Breast epithelium (tissue), 4 donors: Measurements from ENCODE around the gene RSPH3. TPM values are rescaled to one million over a fixed set of nuclear protein-coding genes. Genes with fewer than 3 reads are reported as not detected.
A peak's percentile ranks its signal among the peaks of the same experiment; 100 is the strongest.

Experiments used
- DNase-seq, 2 donors: peaks; one replicate each; pipeline ENCODE4 v3.0.0-alpha.2; 2019; ENCODE audit warnings: low spot score in 2 of 2
- H3K27ac ChIP-seq, 2 donors: fragments of 200-600 bp; sonication (generic) in 1 of 2; one replicate each; pipeline ENCODE4 v1.5.1; 2016 to 2019; ENCODE audit warnings: mild to moderate bottlenecking in 1 of 2
- H3K27me3 ChIP-seq, 2 donors: fragments of 200-600 bp; sonication (generic) in 1 of 2; one replicate each; pipeline versions ENCODE4 v1.5.1 to v1.6.0; 2017 to 2019; ENCODE audit warnings: control low read depth in 1 of 2, mild to moderate bottlenecking in 1 of 2
- H3K36me3 ChIP-seq: fragments of 200-600 bp; one replicate; pipeline ENCODE4 v1.5.1; 2019
- H3K4me1 ChIP-seq, 2 donors: fragments of 200-600 bp; sonication (generic); one replicate each; pipeline ENCODE4 v1.5.1; 2016 to 2019; ENCODE audit warnings: control low read depth in 1 of 2
- H3K4me3 ChIP-seq, 3 donors: fragments of 200-600 bp; sonication (generic); 1 replicate in 2 of 3; 2 replicates in 1 of 3; pipeline ENCODE4 v1.5.1; 2016 to 2019; ENCODE audit warnings: mild to moderate bottlenecking in 3 of 3, moderate library complexity in 2 of 3
- H3K9me3 ChIP-seq, 2 donors: fragments of 200-600 bp; sonication (generic) in 1 of 2; one replicate each; pipeline ENCODE4 v1.5.1; 2016 to 2019; ENCODE audit warnings: control low read depth in 1 of 2
- POLR2A ChIP-seq: fragments of 450-650 bp; IDR thresholded peaks from one replicate; pipeline ENCODE4 v1.6.1; 2016; ENCODE audit warnings: antibody characterized with exemption, mild to moderate bottlenecking, moderate library complexity
- POLR2AphosphoS5 ChIP-seq, 3 donors: sonication (generic); formaldehyde crosslinking; IDR thresholded peaks; one replicate each; pipeline ENCODE4 v1.6.1; 2017; ENCODE audit warnings: antibody characterized with exemption in 3 of 3
- intact Hi-C: fragments of 100-400 bp; cut with DNase I; formaldehyde crosslinking; loops from one replicate; pipeline ENCODE4 v1.15.1; 2023; ENCODE audit warnings: low total_unique reads
- total RNA-seq, 3 donors: library from RNA; depleted of rRNA; stranded (reverse); fragments of >200 nt; gene quantifications; one replicate each; pipeline ENCODE4 v1.1.0, GENCODE V29; 2016
- TF ChIP-seq, protein P1 (sequence below), 3 donors: fragments of 450-650 bp; IDR thresholded peaks; one replicate each; pipeline ENCODE4 v1.5.1; 2016 to 2017; ENCODE audit warnings: antibody characterized with exemption in 3 of 3, mild to moderate bottlenecking in 3 of 3, moderate library complexity in 3 of 3

The RSPH3 gene
- total RNA-seq, 3 donors from 2014 or later: 9.4 to 14.9 (median 9.5) TPM

- DNase-seq: no peak
- H3K27ac ChIP-seq: no peak overlapping the region
- TF ChIP-seq, protein P1, sequence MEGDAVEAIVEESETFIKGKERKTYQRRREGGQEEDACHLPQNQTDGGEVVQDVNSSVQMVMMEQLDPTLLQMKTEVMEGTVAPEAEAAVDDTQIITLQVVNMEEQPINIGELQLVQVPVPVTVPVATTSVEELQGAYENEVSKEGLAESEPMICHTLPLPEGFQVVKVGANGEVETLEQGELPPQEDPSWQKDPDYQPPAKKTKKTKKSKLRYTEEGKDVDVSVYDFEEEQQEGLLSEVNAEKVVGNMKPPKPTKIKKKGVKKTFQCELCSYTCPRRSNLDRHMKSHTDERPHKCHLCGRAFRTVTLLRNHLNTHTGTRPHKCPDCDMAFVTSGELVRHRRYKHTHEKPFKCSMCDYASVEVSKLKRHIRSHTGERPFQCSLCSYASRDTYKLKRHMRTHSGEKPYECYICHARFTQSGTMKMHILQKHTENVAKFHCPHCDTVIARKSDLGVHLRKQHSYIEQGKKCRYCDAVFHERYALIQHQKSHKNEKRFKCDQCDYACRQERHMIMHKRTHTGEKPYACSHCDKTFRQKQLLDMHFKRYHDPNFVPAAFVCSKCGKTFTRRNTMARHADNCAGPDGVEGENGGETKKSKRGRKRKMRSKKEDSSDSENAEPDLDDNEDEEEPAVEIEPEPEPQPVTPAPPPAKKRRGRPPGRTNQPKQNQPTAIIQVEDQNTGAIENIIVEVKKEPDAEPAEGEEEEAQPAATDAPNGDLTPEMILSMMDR (IDR thresholded peaks at IDR 0.05): peak; percentile 48 to 65 (median 63)
- no peak for TF ChIP-seq POLR2AphosphoS5 (IDR thresholded peaks at IDR 0.05)
- no peak for TF ChIP-seq POLR2A
- H3K36me3 ChIP-seq: peaks cover 4% of the 10 kb centered on the region
- no peak overlapping the region for H3K4me3 ChIP-seq
- H3K4me1 ChIP-seq: no peaks in the 10 kb centered on the region
- intact Hi-C loops: no loop called here
- no peaks in the 10 kb centered on the region for H3K9me3 ChIP-seq
- H3K27me3 ChIP-seq: no peaks in the 10 kb centered on the region
Observed at GRCh38 chr6:158972241-158973233, 27.5 kb downstream of the RSPH3 start.

DNA sequence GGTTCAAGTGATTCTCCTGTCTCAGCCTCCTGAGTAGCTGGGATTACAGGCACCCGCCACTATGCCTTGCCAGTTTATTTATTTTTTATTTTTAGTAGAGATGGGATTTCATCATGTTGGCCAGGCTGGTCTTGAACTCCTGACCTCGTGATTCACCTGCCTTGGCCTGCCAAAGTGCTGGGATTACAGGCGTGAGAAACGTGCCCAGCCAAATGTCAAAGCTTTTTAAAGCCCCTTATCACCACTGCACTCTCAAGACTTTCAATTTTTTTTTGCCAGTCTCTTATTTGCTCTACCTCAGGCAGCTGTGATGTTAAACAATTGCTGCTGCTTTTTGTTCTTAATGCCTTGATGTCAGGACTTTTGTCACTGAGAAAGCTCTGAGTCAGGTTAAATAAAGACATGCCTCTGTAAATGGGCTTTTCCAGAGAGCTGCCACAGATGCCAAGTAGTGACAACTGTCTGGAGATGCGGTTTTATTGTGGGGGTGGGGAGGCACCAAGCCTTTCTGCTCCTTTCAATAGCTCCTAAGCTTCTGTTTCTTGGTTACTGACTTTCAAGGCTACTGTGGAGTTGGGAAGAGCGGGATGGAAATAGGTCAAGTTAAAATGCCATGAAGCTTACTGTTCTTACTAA lies 29.2 kb downstream of the RSPH3 start:
- intact Hi-C loops: no loop called here
- no peak overlapping the region for H3K4me3 ChIP-seq
- DNase-seq: no peak
- no peaks in the 10 kb centered on the region for H3K4me1 ChIP-seq
- no peak for TF ChIP-seq POLR2A
- TF ChIP-seq, protein P1 (IDR thresholded peaks at IDR 0.05): no peak
- no peak for TF ChIP-seq POLR2AphosphoS5 (IDR thresholded peaks at IDR 0.05)
- no peak overlapping the region for H3K27ac ChIP-seq
- no peaks in the 10 kb centered on the region for H3K27me3 ChIP-seq
- no peaks in the 10 kb centered on the region for H3K36me3 ChIP-seq
- no peaks in the 10 kb centered on the region for H3K9me3 ChIP-seq

GRCh38 chr6:158969148-158969547 lies 30.9 kb downstream of the RSPH3 start:
- H3K27me3 ChIP-seq: no peaks in the 10 kb centered on the region
- no peak for DNase-seq
- no peaks in the 10 kb centered on the region for H3K36me3 ChIP-seq
- no peak overlapping the region for H3K27ac ChIP-seq
- no peak overlapping the region for H3K4me3 ChIP-seq
- intact Hi-C loops: no loop called here
- TF ChIP-seq POLR2AphosphoS5 (IDR thresholded peaks at IDR 0.05): no peak
- no peak for TF ChIP-seq POLR2A
- TF ChIP-seq, protein P1 (IDR thresholded peaks at IDR 0.05): no peak
- no peaks in the 10 kb centered on the region for H3K4me1 ChIP-seq
- no peaks in the 10 kb centered on the region for H3K9me3 ChIP-seq

DNA sequence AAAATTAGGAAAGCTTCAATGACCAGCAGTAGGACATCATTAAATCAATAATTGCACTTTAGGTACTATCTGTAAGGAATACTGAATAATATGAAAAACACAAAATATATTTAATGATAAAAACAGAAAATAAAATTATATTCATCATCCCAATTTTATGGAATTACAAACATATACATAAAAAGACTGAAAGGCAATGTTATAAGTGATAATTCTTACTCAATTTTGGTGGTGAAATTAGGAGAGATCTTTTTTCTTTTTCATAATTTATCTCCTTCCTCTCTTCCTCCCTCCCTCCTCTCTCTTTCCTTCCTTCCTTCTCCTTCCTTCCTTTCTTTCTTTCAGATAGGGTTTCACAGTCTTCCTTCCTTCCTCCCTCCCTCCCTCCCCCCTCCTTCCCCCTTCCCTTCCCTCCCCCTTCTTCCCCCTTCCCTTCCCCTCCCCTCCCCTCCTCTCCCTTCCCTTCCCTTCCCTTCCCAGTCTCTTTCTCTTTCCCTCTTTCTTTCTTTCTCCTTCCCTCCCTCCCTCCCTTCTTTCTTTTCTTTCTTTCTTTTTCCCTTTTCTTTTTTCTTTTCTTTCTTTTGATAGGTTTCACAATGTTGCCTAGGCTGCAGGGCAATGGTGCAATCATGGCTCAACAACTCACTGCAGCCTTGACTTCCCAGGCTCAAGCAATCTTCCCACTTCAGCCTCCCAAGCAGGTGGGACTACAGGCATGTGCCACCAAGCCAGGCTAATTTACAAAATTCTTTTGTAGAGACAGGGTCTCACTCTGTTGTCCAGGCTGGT lies 36.8 kb downstream of the RSPH3 start:
- TF ChIP-seq POLR2A (no peak), POLR2AphosphoS5 (IDR thresholded peaks at IDR 0.05) (no peak)
- TF ChIP-seq, protein P1 (IDR thresholded peaks at IDR 0.05): no peak
- Histone ChIP-seq H3K36me3 (no peaks in the 10 kb centered on the region), H3K27me3 (no peaks in the 10 kb centered on the region), H3K27ac (no peak overlapping the region), H3K4me3 (no peak overlapping the region), H3K4me1 (no peaks in the 10 kb centered on the region), H3K9me3 (no peaks in the 10 kb centered on the region)
- intact Hi-C loops: no loop called here
- DNase-seq: no peak
